CD4-positive, alpha-beta T cell treated with Interleukin-4 for 4 hours (primary cell): ENCODE measurements around the gene RNF217.
A peak's percentile ranks its signal among the peaks of the same experiment; 100 is the strongest.
"Not testable (repeated sequence)": the region's sequence is repeated elsewhere in the genome, so short reads cannot be mapped to it uniquely, and the experiment has no call there.

Experiments
- DNase-seq: peaks from one replicate; pipeline ENCODE4 v3.0.0-alpha.2; 2020

The RNF217 gene

GRCh38 chr6:125102891-125103290, 140.7 kb downstream of the RNF217 start:
- no peak for DNase-seq

- no peak for DNase-seq
Measured at GRCh38 chr6:125104425-125104824, 142.2 kb downstream of the RNF217 start.

- no peak for DNase-seq
Measured at GRCh38 chr6:125107048-125107447, 144.8 kb downstream of the RNF217 start.

- DNase-seq, result no peak
Measured at GRCh38 chr6:125107896-125108295, 145.7 kb downstream of the RNF217 start.

GRCh38 chr6:125110056-125110455, 147.8 kb downstream of the RNF217 start:
- no peak for DNase-seq

- no peak for DNase-seq
Measured at GRCh38 chr6:125111219-125111983, 149.2 kb downstream of the RNF217 start.

- DNase-seq, result no peak
Measured at GRCh38 chr6:125112934-125113333, 150.7 kb downstream of the RNF217 start.

- DNase-seq, result peak; percentile 51
Measured at GRCh38 chr6:125114248-125114858, 152.1 kb downstream of the RNF217 start.

GRCh38 chr6:125116170-125116569, 153.9 kb downstream of the RNF217 start:
- DNase-seq, result no peak

GRCh38 chr6:125116710-125117109, 154.5 kb downstream of the RNF217 start:
- DNase-seq, result no peak

GRCh38 chr6:125117818-125118217, 155.6 kb downstream of the RNF217 start:
- no peak for DNase-seq

GRCh38 chr6:125120054-125120590, 157.9 kb downstream of the RNF217 start:
- DNase-seq, result no peak

- no peak for DNase-seq
Measured at GRCh38 chr6:125121894-125122293, 159.7 kb downstream of the RNF217 start.

GRCh38 chr6:125123051-125123450, 160.8 kb downstream of the RNF217 start:
- DNase-seq, result no peak

- DNase-seq, result no peak
Measured at GRCh38 chr6:125123468-125124048, 161.3 kb downstream of the RNF217 start.

- no peak for DNase-seq
Measured at GRCh38 chr6:125124049-125124669, 161.9 kb downstream of the RNF217 start.

- not testable (repeated sequence) for DNase-seq
Measured at GRCh38 chr6:125125856-125126255, 163.6 kb downstream of the RNF217 start.

- DNase-seq, result no peak
Measured at GRCh38 chr6:125129354-125129753, 167.1 kb downstream of the RNF217 start.

GRCh38 chr6:125132058-125132457, 169.8 kb downstream of the RNF217 start:
- DNase-seq, result no peak

- DNase-seq, result no peak
Measured at GRCh38 chr6:125136378-125136777, 174.1 kb downstream of the RNF217 start.

GRCh38 chr6:125138083-125138482, 175.8 kb downstream of the RNF217 start:
- no peak for DNase-seq

- no peak for DNase-seq
Measured at GRCh38 chr6:125140808-125141207, 178.6 kb downstream of the RNF217 start.
